Pulmonary artery endothelial cell (primary cell): ENCODE results near the gene MYBBP1A. TPM values are rescaled to one million over a fixed set of nuclear protein-coding genes. Genes with fewer than 3 reads are reported as not detected.

Source experiments
- DNase-seq: peaks from one replicate; pipeline ENCODE4 v3.0.0-alpha.2; 2011; ENCODE audit warnings: low read depth, low spot score
- total RNA-seq: library from RNA; depleted of rRNA; stranded (reverse); fragments of >200 nt; gene quantifications from 2 replicates; pipeline ENCODE4 v1.2.3, GENCODE V29; 2014

The MYBBP1A gene
- total RNA-seq, 1 donor from 2014 or later, result 64.8 TPM

DNA sequence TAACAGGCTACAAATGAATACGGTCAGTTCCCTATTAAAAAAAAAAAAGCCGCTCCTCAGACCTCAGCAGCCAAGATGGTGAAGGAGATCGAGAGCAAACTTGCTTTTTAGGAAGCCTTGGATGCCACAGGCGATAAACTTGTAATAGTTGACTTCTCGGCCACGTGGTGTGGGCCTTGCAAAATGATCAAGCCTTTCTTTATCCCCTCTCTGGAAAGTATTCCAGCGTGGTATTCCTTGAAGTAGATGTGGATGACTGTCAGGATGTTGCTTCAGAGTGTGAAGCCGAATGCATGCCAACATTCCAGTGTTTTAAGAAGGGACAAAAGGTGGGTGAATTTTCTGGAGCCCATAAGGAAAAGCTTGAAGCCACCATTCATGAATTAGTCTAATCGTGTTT lies 16.9 kb upstream of the MYBBP1A start:
- DNase-seq, result no peak

GRCh38 chr17:4569591-4569990 lies 14.4 kb upstream of the MYBBP1A start:
- DNase-seq, result no peak

DNA sequence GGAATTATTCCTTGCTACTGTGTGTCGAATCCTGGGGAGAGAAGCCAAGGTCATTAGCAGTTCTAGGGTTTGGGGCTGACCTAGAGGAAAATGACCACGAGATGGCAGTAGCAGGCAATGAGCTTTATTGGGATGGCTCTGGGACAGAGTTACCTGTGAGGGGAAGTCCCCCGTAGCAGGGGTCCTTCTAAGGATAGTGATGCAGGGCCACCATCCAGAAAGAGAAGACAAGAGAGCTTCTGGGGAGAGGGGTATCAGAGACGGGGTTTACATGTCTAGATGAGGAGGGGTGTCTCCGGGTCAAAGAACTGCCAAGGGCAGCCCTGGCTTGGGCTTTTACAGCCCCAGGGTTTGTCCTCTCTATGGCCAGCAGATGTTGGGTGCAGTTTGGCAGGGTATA lies 11.6 kb upstream of the MYBBP1A start:
- no peak for DNase-seq

DNA sequence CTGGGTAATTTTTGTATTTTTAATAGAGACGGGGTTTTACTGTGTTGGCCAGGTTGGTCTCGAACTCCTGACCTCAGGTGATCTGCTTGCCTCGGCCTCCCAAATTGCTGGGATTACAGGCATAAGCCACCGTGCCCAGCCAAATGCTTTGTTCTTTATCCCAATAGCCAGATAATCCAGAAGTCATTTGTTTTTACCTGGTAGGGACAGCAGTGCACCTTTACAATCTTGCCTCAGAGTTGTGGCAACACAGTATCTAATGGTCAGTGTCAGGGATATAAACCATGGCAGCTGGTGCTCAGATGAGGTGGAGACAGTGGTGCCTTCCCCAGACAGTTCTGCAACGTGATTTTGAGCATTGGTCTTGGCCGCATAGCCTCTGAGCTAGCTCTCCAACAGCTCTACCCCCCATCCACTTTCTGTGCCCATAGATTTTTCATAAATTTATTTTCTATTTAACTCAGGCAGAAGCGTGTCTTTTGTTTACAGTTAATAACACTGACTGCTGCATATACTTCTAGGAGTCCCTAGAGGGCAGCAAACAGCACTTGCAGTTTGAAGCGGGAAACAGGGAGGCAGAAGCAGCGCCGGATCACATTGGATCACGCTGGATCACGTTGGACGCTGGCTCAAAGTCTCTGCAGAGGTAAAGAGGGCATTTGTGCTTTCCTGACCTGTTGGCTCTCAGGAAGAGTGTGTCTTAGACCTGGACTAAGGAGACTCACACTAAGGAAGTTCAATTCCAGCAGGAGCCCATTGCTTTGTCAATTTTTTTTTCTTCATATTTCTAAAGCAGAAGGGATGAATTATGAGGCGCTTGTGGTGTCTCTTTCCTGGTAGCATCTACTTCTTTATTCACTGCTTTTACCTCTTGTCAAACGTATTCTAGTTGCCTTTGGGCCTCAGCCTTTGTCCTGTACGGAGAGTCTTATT lies 10.3 kb upstream of the MYBBP1A start:
- DNase-seq, result peak; percentile 46

GRCh38 chr17:4562015-4562969 lies 7.1 kb upstream of the MYBBP1A start:
- DNase-seq, result no peak

DNA sequence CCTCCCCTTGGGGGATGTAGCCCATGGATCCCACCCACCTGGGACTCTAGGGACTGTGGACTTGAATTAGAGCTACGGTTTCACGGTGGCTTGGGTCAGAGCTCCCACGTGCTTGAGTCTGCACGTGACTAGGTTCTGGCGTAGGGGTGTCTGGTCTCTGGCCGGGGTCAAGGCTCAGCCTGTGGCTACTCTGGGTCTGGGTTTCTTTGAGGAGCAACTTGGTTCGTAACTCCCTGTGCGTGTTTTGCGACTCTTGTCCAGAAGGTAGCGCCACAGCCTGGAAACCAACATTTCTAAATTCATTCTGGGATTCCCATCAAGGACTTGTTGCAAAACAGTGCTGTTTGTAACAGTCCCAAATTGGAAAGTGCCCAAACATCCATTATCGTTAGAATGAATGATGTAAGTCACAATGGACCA lies 5.7 kb upstream of the MYBBP1A start:
- no peak for DNase-seq

DNA sequence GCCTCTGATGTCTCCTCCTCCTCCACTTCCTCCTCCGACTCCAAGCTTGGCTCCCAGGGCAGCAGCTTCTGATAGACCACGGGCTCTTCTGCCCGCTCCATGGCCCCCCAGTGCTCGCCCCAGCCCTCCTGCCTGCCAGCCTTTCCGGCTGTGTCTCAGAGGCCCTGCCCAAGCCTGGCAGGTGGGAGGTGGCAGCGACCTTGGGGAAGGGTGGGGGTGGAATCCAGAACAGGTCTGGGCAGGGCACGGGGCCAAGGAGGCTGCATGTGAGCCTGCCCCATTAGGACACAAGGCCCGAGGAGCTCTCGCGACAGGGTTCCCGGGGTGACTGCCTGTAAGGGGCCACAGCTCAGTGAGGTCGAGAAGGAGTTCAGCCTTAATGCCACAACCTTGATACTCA lies 5.2 kb upstream of the MYBBP1A start, which contains the start of gene GGT6:
TSS of gene GGT6 (minus strand) at position 157 of the 400 bp plus-strand sequence. CDS start at position 101, 56 bp downstream.
- DNase-seq, result no peak

DNA sequence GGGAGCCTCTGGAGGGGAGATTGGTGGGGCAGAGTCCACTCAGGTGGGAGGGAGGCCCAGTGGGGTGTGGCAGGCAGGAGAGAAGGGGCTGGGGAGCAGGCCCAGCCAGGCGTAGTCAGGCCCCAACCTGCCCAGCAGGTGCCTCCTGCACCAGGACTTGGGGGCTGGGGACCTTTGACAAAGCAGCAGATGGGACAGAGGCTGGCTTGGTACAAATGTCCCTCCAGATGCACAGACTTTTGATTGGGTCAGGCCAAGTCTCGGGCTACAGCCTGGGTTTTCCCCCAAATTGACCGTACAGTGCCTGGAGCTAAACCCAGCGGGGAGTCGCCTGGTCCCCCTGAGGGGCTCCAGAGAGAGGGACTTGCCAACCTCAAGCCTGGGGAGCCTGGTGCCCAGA lies 4.8 kb upstream of the MYBBP1A start:
- no peak for DNase-seq

DNA sequence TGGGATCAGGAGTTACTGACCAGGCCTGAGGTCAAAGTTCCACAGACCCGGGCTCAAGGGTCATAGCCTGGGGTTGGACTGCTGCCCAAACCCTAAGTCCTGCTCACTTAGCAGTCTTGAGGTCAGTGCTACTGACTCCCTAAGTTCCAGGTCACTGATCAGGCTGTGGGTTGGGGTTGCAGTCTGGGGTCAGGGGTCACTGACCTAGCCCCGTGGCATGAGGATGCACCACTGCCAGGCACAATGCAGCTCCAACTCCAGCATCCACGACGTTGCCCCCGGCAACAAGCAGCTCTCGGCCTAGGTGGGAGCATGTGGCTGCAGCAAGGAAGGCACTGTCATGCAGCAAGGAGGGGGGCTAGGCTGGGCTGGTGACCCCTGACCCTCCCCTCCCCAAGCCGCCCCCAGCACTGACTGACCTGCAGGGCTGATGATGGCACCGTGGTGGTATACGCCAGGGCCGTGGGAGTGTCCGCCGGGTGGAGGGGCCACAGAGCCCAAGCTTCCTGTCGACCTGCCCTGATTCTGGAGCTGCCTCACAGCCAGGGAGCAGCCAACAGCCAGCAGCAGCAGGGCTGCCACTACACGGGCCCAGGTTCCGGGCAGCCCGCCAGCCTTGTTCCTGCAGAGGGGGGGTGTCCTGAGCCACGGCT lies 4.1 kb upstream of the MYBBP1A start:
- DNase-seq, result no peak

DNA sequence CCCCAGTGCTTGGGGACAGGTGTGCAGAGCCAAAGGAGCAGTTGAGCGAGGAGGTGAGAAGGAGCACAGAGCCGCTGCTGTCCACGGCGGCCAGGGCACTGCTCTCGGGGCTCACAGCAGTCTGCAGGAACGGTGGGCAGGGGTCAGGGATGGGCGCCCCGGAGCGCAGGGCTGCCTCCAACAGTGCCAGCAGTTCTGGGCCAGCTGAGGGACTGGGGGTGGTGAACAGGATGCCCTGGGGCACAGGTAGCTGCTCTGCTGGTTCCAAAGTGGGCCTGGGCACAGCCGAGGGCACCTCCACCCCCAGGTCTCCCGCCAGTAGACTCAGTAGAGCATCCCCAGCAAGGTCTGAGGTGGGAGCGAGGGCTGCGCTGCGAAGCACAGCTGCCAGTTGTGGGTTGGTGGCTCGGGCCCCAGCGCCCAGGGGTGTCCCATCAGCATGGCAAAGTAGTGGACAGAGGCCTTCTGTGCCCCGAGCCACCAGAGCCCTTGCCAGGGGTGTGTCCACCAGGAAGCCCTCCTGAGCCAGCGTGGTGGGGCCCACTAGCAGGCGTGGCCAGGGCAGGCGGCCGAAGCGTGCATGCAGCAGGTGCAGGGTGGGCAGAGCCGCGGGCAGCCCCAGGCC lies 3.3 kb upstream of the MYBBP1A start:
- DNase-seq, result no peak

DNA sequence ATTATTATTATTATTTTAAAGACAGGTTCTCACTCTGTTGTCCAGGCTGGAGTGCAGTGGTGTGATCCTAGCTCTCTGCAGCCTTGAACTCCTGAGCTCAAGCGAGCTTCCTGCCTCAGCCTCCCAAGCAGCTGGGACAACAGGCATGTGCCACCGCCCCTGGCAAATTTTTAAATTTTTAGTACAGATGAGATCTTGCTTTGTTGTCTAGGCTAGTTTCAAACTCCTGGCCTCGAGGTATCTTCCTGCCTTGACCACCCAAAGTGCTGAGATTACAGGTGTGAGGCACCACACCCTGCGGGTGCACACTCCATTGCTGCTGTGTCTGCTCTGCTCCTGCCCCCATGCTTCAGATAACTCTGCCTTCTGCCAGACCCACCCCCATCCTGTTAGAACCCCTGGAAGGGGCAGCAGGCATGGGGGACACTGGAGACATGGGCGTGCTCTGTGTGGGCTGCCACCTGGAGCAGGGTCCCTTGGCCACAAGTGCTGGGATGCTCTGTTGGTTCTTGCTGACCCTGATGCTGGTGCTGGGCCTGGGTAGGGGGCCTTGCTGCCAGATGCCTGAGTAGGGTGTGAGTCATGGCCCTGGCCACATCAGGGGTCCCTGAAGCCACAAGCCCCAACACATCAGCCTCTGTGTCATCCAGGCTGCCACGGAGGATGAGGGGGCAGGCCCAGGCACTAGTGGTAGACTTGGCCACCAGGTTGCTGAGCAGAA lies 2.6 kb upstream of the MYBBP1A start:
- DNase-seq, result no peak

DNA sequence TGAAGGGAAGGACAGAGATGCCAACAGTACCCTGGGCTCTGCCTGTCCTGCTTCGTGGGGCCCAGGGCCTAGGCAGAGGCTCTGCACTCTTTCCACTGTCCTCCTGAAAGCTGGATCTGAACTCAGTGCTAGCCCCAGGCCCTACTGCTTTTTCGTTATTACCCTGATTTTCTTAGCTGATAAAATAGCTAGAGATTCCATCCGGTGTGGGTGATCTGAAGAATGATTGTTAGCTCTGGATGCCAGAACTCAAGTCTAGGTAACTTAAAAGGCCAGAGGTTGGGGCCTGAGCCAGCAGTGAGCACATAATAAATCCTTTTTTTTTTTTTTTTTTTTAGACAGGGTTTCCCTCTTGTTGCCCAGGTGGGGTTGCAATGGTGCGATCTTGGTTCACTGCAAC lies 1.8 kb upstream of the MYBBP1A start:
- no peak for DNase-seq

DNA sequence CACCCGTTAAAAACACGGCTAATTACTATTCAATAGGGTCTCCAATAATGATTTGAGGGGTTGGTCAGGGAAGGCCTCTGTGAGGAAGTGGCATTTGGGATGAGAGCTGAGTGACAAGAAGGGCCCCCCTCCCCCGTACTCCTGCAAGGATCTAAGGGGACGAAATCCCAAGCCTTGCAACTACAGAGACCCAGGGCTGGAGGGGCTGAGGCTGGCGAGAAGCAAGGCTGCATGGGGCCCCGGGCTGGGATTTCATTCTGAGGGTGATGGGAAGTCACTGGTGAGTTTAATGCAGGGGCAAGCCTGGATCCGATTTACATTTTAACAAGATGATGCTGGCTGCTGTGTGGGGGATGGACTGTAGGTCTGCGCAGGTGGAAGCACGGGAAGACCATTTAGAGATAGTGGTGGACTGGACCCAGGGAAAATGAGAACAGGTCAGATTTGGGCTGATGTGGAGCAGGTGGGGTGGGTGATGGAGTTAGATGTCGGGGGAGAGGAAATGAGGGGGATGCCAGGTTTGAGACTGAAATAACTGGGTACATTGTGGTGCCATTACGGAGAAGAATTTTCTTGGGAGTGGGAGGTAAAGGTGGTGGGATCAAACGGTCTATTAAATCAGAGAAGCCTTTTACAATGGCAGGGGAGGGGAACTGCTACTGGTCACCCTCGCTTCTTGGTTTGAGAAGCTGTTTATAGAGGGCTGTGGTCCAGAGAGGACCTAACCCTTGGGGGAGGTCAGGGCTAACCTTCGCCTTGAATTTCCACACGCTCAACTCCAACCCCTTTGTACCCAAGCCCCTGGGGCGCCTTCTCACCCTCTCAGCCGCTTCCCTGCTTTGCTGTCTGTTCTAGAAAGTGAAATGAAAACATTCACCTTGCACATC lies 932 bp upstream of the MYBBP1A start:
- no peak for DNase-seq

- no peak for DNase-seq
Measured at GRCh38 chr17:4554441-4554996, 665 bp downstream of the MYBBP1A start.

- no peak for DNase-seq
Measured at GRCh38 chr17:4553669-4554068, 1.5 kb downstream of the MYBBP1A start.

GRCh38 chr17:4551796-4552525 lies 3.2 kb downstream of the MYBBP1A start:
- no peak for DNase-seq

DNA sequence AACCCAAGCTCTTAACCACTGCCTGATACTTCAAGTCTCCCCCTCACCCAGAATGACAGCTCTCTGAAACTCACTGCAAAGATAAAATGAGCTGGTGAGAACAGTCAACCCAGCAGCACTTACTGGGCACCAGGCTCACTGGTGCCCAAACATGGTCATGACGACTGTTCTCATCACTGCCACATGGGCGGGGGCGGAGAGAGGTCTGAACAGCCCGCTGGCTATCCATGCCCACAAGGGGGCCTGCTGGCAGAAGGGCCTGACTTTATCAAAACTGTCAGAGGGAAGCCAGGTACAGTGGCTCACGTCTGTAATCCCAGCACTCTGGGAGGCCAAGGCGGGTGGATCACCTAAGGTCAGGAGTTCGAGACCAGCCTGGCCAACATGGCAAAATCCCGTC lies 4.0 kb downstream of the MYBBP1A start:
- no peak for DNase-seq

- no peak for DNase-seq
Measured at GRCh38 chr17:4550534-4551039, 4.6 kb downstream of the MYBBP1A start.
